Adrenal gland (tissue), 5 donors: ENCODE results near the gene VGLL4.

Experiments
- POLR2A ChIP-seq, 2 donors: fragments of 450-650 bp; IDR thresholded peaks; one replicate each; pipeline ENCODE4 v1.6.1; 2017; ENCODE audit warnings: antibody characterized with exemption in 2 of 2, mild to moderate bottlenecking in 2 of 2, moderate library complexity in 1 of 2
- TF ChIP-seq, protein P1 (sequence below), 6 experiments: fragments of 450-650 bp in 4 of 6; fragments of 200-600 bp in 2 of 6; sonication (generic) in 1 of 6; IDR thresholded peaks; 1 replicate in 5 of 6; 2 replicates in 1 of 6; pipeline versions ENCODE4 v1.5.1 to v1.8.0; 2016 to 2021; ENCODE audit warnings: antibody characterized with exemption in 6 of 6, mild to moderate bottlenecking in 2 of 6, moderate library complexity in 1 of 6
- donor health status: DM: no; HTN: no; CAD: no.

DNA sequence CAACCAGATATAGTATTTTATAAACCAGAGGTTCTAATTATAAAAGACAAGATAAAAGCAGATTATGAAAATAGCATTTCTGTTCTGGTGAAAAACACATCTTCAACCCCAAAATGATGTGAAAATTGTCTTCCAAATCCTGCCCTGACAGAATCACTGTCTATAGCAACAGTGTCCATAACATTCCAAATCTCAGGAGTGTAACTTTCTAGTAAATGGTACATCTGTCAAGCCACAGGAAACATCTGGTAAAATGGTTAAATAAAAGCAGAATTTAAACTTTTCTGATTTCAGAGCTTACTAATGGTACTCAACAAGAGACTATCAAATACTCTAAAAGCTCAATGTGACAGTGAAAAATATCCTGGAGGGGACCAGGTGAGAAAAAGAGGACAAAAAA is 60.5 kb downstream of the VGLL4 start:
- TF ChIP-seq, protein P1, sequence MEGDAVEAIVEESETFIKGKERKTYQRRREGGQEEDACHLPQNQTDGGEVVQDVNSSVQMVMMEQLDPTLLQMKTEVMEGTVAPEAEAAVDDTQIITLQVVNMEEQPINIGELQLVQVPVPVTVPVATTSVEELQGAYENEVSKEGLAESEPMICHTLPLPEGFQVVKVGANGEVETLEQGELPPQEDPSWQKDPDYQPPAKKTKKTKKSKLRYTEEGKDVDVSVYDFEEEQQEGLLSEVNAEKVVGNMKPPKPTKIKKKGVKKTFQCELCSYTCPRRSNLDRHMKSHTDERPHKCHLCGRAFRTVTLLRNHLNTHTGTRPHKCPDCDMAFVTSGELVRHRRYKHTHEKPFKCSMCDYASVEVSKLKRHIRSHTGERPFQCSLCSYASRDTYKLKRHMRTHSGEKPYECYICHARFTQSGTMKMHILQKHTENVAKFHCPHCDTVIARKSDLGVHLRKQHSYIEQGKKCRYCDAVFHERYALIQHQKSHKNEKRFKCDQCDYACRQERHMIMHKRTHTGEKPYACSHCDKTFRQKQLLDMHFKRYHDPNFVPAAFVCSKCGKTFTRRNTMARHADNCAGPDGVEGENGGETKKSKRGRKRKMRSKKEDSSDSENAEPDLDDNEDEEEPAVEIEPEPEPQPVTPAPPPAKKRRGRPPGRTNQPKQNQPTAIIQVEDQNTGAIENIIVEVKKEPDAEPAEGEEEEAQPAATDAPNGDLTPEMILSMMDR (IDR thresholded peaks at IDR 0.05): no peak
- TF ChIP-seq POLR2A (IDR thresholded peaks at IDR 0.05): no peak
